ENCODE results near the gene ICA1.

Gene ICA1

DNA sequence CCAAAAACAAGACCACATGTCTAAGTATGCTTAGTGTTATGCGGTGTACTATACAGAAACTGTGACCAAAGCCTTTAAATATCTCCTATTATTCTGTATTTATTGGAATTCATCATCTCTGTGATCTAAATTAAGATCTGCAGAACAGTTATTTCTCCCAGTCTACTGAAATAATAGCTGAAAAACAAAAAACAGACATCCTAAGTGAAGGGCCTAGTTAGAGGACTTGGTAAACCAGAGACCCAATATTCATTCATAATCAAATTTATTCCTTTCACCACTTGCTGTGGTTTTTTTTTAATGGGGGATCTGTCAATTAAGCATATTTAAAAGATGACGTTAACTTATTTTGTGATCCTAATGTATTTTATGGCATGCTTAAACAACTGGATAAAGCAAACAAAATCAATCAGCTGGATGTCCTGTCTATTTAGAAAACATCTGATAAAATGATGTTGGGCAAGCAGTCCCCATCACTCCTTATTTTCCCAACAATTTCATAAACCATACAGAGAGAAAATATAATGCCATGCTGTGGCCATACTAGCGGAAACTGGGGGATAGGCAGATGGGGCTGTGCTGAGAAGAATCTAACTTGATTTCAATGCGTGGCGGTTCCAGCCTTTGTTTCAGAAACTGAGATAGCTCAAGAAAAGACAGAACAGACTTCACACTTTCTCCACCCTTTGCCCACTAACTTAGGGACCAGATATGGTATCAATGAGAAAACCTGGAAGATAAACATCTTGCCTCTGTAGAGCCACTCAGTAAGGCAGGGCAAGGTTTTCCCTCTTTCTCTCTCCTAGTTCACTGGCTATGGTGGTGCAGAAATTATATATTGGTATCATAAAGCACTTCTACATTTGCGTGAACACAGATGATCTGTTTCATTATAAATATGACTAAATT is 32.9 kb downstream of the ICA1 start:
- no peak overlapping the region for H3K4me3 ChIP-seq (ENCODE audit: low read depth, low read length)
- TF ChIP-seq, protein P1, sequence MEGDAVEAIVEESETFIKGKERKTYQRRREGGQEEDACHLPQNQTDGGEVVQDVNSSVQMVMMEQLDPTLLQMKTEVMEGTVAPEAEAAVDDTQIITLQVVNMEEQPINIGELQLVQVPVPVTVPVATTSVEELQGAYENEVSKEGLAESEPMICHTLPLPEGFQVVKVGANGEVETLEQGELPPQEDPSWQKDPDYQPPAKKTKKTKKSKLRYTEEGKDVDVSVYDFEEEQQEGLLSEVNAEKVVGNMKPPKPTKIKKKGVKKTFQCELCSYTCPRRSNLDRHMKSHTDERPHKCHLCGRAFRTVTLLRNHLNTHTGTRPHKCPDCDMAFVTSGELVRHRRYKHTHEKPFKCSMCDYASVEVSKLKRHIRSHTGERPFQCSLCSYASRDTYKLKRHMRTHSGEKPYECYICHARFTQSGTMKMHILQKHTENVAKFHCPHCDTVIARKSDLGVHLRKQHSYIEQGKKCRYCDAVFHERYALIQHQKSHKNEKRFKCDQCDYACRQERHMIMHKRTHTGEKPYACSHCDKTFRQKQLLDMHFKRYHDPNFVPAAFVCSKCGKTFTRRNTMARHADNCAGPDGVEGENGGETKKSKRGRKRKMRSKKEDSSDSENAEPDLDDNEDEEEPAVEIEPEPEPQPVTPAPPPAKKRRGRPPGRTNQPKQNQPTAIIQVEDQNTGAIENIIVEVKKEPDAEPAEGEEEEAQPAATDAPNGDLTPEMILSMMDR (IDR thresholded peaks at IDR 0.05; ENCODE audit: low read depth, low read length): no peak
- DNase-seq (ENCODE audit: low read depth, low spot score): no peak
- in situ Hi-C loops (cut with HindIII; ENCODE audit: low sequenced_read_pairs): no loop called here

DNA sequence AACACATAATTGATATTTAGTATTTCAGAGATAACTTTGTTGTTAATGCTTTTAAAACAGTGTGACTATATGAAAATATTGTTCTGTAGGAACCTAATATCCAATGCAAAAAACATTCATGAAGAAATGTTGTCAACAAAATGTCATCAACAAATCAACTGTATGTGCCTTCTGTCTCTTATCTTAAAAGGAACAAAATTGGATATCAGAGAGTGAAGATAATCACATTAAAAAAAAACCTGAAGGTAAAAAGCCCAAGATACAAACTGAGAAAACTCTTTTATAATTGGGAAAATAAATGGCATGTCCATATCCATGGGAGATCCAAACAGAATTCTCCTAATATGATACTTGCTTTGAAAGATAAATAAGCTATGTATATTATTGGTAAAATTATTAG is 33.9 kb downstream of the ICA1 start:
- in situ Hi-C loops (cut with HindIII; ENCODE audit: low sequenced_read_pairs): no loop called here
- TF ChIP-seq, protein P1 (IDR thresholded peaks at IDR 0.05; ENCODE audit: low read depth, low read length): no peak
- H3K4me3 ChIP-seq (ENCODE audit: low read depth, low read length): no peak overlapping the region
- DNase-seq (ENCODE audit: low read depth, low spot score): no peak

- TF ChIP-seq, protein P1 (IDR thresholded peaks at IDR 0.05; ENCODE audit: low read depth, low read length): no peak
- no peak for DNase-seq (ENCODE audit: low read depth, low spot score)
- in situ Hi-C loops (cut with HindIII; ENCODE audit: low sequenced_read_pairs): no loop called here
- H3K4me3 ChIP-seq (ENCODE audit: low read depth, low read length): no peak overlapping the region
Observed at GRCh38 chr7:8227261-8227660, 34.7 kb downstream of the ICA1 start.

- TF ChIP-seq, protein P1 (IDR thresholded peaks at IDR 0.05; ENCODE audit: low read depth, low read length): no peak
- in situ Hi-C loops (cut with HindIII; ENCODE audit: low sequenced_read_pairs): no loop called here
- no peak for DNase-seq (ENCODE audit: low read depth, low spot score)
- H3K4me3 ChIP-seq (ENCODE audit: low read depth, low read length): no peak overlapping the region
Observed at GRCh38 chr7:8226501-8226900, 35.5 kb downstream of the ICA1 start.

GRCh38 chr7:8221567-8221966 is 40.4 kb downstream of the ICA1 start:
- DNase-seq (ENCODE audit: low read depth, low spot score): no peak
- in situ Hi-C loops (cut with HindIII; ENCODE audit: low sequenced_read_pairs): no loop called here

GRCh38 chr7:8221101-8221495 is 40.9 kb downstream of the ICA1 start:
- TF ChIP-seq, protein P1 (IDR thresholded peaks at IDR 0.05; ENCODE audit: low read depth, low read length): no peak
- H3K4me3 ChIP-seq (ENCODE audit: low read depth, low read length): no peak overlapping the region
- DNase-seq (ENCODE audit: low read depth, low spot score): no peak
- in situ Hi-C loops (cut with HindIII; ENCODE audit: low sequenced_read_pairs): no loop called here

More at GRCh38 chr7:8221567-8221966, 40.4 kb downstream of the ICA1 start:
- TF ChIP-seq, protein P1 (IDR thresholded peaks at IDR 0.05; ENCODE audit: low read depth, low read length): no peak
- no peak overlapping the region for H3K4me3 ChIP-seq (ENCODE audit: low read depth, low read length)

All from astrocyte of the spinal cord (primary cell).